Peyer's patch (tissue), 4 donors: Measurements from ENCODE around the gene CELF1.

Experiments
- CTCF ChIP-seq, 6 experiments: fragments of 450-650 bp in 4 of 6; fragments of 200-600 bp in 2 of 6; sonication (generic) in 1 of 6; IDR thresholded peaks; one replicate each; pipeline ENCODE4 v1.5.1; 2017 to 2019; ENCODE audit warnings: antibody characterized with exemption in 6 of 6, mild to moderate bottlenecking in 3 of 6, moderate library complexity in 1 of 6
- POLR2A ChIP-seq, 2 donors: fragments of 450-650 bp; IDR thresholded peaks; one replicate each; pipeline ENCODE4 v1.5.1; 2017; ENCODE audit warnings: antibody characterized with exemption in 2 of 2, mild to moderate bottlenecking in 2 of 2, moderate library complexity in 2 of 2

GRCh38 chr11:47573321-47573720, 20.4 kb upstream of the CELF1 start:
- TF ChIP-seq POLR2A (IDR thresholded peaks at IDR 0.05) (no peak), CTCF (IDR thresholded peaks at IDR 0.05) (no peak)
